Stimulated activated naive CD8-positive, alpha-beta T cell treated with anti-CD3 and anti-CD28 coated beads, Interleukin-15, Interleukin-2, amounts not matched to agents 100 U/mL and 50 U/mL, for 24 hours (primary cell): ENCODE data around the gene NISCH.

Experiments used
- ATAC-seq: fragments of 150-1000 bp; cut with Tn5 transposase; one replicate; pipeline ENCODE4 v1.10.0; 2021
- DNase-seq: peaks from one replicate; pipeline ENCODE4 v3.0.0; 2021

The NISCH gene

DNA sequence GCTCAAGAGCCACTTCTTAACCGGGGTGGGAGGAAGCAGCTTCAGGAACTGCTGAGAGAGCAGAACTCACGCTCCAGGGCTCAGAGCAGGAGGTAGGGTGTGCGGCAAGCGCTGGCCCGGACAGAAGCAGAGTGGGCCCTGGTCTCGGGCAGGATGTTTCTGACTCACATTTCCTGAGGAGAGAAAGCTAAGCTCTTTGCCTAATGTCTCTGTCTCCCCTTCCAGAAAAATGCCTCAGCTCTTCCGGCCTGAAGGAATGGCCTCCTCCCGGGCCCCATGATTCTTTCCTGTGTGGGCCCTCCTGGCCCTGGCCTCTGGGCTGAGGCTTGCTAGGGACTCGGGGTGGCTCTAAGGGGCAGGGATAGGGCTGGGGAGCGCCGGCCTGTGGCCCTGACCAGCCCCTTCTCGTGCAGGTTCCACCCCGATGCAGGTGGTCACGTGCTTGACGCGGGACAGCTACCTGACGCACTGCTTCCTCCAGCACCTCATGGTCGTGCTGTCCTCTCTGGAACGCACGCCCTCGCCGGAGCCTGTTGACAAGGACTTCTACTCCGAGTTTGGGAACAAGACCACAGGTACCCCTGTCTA lies 35.6 kb downstream of the NISCH start:
- DNase-seq (no peak), ATAC-seq (no peak)

DNA sequence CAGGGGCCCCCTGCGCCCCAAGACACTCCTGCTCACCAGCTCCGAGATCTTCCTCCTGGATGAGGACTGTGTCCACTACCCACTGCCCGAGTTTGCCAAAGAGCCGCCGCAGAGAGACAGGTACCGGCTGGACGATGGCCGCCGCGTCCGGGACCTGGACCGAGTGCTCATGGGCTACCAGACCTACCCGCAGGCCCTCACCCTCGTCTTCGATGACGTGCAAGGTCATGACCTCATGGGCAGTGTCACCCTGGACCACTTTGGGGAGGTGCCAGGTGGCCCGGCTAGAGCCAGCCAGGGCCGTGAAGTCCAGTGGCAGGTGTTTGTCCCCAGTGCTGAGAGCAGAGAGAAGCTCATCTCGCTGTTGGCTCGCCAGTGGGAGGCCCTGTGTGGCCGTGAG lies 36.7 kb downstream of the NISCH start:
- DNase-seq (no peak), ATAC-seq (no peak)

DNA sequence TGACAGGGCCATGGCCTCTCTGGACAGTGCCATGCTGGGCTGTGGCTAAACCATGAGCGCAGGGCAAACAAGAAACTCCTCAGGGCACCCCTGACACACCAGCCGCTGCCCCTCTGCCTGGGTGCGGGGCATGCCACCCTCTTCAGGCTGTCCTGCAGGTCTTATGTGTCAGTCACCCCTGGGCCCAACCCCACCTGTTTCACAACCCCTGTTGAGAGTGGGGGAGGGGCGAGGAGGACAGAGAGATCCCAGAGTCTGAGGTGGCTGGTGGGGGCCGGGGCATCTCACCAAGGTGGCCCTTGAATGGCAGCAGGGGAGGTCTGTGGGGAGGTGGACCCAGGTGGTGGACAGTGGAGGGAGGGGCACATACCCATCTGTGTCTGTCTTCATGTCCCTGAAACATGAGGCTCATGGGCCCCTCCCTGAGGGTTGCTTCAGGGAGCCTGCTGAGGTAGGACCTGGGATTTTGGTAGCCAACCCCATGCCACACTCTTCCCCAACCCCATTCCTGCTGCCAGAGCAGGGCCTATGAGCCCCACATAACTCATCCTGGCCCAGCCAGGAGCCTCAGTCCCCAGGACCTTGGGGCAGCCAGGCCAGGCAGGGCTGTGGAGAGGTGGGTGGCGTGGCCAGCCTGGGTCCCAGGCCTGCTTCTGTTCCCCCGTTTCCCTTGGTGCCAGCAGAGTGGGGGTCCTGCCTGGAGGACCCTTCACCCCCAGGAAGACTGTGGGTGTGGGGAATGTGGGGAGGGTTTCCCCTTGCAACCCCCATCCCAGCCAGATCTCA lies 38.0 kb downstream of the NISCH start:
- DNase-seq: no peak

DNA sequence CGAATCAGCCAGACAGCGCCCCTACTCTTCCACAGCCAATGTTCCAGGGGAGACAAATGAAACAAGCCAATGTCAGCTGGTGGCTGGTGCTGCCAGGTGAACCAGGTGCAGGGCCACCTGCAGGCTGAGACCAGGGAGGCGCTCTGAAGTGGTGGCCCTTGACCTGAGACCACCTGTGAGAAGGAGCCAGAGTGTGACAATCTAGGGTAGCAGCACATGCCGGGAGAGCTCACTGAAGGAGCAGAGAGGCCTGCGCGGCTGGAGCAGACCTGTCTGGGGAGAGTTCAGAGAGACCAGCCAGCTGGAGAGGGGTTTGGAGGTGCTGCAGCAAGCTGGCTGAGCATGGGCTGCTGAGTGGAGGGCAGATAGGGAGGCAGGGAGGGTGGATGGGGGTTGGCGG lies 39.0 kb downstream of the NISCH start:
- ATAC-seq: no peak
- DNase-seq: no peak

More for the DNA sequence above, 38.0 kb downstream of the NISCH start:
- no peak for ATAC-seq

DNA sequence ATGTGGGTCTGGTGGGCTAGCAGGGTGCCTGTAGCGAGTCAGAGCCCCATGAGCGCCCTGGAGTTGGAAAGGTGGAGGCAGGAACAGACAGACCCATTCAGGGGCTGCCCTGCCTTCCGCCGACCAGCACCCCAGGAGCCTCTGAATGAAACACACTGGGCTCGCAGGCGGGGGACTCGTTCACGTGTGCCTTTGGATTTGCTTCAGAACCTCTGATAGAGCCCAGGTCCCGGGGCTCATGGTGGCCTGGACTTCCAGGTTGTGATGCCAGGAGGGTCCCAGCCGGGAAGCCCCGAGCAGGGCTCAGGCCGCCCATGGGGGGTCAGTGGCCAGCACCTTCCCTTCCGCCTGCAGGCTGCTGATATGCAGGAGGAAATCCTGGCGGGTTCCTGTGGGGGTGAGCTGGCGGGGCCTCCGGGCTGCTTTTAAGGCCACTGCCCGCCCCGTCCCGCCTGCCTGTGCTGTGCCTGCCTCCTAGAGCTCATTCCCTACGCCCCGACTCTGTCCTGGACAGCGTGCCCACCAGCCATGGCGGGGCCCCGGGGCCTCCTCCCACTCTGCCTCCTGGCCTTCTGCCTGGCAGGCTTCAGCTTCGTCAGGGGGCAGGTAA lies 39.6 kb downstream of the NISCH start, which contains the start of gene STAB1:
STAB1 (plus strand) TSS at position 453 of the 610 bp plus-strand sequence; CDS start at position 529, 76 bp downstream.
- ATAC-seq (no peak), DNase-seq (no peak)

DNA sequence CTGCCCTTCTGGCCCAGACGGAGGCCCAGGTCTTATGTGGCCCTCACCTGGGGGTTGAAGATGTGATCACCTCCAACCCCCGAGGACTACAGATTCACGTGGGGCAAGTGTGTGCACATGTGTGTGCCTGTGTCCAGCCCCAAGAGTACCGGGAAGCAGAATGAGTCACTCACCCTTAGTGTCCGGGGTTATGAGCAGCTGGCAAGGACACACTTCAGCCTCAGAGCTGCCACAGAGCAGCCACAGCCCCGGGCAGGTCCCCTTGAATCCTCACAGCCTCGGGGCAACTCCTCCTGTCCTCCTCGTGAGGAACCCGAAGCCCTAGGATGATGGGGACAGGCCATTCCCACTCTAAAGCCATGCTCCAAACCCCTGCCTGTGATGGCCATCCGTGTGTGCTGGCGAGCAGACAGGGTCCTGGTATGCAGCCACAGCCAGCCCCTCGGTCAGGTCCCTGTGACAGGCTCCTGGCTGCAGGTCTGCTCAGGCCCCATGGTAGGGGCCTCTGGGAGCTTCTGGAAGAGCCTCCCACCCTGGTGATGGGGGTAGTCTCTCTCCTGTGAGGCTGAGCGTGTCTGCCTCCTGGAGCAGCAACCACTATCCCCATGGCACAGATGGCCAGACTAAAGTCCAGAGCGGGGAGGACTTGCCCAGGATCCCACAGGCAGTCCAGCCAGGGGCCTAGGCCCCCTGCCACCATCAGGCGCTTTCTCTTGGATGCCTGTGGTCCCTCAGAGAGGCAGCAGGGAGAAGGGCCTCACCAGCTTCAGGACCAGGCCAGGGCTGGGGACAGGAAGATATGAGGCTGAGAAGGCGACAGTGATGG lies 40.6 kb downstream of the NISCH start:
- ATAC-seq (no peak), DNase-seq (no peak)

DNA sequence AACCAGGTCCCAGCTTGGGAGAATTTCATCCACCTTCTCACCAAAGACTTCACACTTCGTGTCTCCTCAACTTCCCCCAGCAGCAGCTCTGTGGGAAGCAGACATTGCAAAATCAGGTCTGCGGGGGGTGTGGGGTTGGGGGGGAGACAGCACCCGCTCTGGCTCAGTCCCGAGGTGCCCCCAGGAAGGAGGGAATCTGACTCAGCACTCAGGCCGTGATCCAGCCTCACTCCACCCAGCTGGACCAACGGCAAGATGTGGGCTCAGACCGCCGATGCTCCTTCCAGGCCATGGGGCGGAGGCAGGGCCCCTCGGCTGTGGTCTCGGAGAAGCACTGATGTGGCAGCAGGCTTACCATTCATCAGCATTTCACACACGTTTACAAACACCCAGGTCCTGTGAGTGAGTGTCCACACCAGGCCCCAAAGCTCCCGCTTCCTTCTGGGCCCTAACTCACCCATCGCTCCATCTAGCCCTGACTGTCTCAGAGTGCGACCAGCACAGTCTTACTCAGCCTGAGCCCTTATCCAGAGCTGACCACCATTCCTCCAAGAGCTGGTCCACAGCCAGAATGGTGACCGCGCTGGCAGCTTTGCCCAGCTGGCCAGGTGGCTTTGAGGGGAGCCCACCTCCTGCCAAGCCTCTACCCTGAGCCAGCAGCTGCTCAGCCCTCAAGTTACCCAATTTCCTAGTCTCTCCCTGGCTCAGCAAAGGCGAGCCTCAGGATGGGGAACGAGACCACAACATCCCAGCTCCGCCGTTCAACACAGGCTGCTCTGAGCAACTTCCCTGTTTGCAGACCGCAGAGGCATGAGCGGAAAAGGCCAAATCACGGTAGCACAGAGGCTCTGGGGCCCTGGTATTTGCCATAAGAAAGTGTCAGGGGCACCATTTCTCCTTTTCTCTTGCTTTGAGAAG lies 43.0 kb downstream of the NISCH start:
- DNase-seq: no peak
- no peak for ATAC-seq

DNA sequence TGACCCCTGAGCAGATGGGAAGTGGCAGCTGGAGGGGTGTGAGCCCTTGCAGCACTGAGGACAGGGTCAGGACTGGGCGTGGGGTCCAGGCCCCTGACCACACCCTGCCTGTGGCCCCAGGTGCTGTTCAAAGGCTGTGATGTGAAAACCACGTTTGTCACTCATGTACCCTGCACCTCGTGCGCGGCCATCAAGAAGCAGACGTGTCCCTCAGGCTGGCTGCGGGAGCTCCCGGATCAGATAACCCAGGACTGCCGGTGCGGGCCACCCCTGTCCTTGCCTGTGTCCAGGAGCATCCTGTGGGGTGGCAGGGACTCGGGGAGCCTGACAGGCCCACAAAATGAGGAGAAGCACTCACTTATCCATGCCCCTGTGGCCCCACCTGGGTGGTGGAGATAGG lies 45.6 kb downstream of the NISCH start:
- DNase-seq (no peak), ATAC-seq (no peak)

DNA sequence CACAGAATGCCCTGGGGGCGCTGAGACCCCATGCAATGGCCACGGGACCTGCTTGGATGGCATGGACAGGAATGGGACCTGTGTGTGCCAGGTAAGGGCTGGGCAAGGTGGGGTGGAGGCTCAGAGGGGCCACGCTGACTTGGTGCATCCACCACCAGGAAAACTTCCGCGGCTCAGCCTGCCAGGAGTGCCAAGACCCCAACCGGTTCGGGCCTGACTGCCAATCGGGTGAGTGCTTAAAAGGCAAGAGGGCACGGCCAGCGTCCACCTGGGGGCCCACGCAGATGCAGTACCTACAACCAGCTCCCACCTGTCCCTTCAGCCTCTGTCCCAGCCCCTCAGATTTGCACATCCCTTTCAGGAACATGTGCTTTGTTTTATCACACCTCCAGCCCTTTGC lies 46.6 kb downstream of the NISCH start:
- no peak for DNase-seq
- no peak for ATAC-seq

DNA sequence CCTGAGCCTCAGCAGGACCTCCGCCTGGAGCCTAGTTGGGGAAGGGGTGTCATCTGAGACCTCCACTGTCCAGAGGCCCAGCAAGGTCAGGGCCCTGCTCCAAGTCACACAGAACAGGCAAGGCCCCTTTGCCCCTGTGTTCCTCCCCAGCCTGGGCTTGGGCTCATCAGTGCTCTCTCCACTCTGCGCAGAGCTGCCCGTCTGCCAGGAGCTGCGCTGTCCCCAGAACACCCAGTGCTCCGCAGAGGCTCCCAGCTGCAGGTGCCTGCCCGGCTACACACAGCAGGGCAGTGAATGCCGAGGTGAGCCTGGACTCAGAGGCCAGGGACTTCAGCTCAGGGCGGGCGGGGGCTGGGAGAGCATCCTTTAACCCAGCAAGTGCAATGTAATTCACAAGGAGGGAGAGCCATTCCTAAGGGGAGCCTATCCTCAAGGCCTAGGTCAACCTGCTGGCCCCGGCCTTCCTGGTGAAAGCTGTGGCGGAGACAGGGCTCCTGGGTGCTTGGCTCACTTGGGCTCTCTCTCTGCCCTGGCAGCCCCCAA lies 47.5 kb downstream of the NISCH start:
- DNase-seq: no peak
- no peak for ATAC-seq

DNA sequence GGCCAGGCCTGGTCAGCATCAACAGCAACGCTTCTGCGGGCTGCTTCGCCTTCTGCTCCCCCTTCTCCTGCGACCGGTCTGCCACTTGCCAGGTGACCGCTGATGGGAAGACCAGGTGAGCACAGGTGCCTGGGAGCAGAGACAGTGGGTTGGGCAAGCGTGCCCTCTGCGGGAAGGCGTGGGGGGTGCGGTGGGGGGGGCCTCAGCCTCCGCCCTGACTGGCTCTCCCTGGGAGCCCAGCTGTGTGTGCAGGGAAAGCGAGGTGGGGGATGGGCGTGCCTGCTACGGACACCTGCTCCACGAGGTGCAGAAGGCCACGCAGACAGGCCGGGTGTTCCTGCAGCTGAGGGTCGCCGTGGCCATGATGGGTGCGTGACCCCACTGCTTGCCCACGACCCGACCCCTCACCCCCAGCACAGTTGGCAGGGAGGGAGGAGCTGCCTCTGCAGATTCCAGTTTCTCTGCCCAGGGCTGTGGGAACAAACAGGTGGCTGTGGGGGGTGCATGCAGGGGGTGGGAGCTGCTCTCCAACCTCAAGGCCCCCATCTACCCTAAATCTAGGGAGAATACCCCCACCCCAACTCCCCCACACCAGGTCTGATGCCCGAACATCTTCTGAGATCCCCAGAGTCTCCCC lies 48.5 kb downstream of the NISCH start:
- DNase-seq (no peak), ATAC-seq (no peak)

DNA sequence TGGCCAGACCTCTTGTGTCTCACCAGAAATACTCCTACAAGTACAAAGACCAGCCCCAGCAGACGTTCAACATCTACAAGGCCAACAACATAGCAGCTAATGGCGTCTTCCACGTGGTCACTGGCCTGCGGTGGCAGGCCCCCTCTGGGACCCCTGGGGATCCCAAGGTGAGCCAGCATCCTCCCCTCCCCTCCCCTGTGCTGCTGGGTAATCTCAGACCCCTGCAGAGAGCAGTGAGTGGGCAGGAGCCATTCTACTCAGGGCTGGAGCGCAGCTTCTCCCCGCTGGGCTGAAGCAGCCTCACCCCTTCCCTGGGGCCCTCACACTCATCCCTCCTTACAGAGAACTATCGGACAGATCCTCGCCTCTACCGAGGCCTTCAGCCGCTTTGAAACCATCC lies 49.6 kb downstream of the NISCH start:
- DNase-seq: no peak

DNA sequence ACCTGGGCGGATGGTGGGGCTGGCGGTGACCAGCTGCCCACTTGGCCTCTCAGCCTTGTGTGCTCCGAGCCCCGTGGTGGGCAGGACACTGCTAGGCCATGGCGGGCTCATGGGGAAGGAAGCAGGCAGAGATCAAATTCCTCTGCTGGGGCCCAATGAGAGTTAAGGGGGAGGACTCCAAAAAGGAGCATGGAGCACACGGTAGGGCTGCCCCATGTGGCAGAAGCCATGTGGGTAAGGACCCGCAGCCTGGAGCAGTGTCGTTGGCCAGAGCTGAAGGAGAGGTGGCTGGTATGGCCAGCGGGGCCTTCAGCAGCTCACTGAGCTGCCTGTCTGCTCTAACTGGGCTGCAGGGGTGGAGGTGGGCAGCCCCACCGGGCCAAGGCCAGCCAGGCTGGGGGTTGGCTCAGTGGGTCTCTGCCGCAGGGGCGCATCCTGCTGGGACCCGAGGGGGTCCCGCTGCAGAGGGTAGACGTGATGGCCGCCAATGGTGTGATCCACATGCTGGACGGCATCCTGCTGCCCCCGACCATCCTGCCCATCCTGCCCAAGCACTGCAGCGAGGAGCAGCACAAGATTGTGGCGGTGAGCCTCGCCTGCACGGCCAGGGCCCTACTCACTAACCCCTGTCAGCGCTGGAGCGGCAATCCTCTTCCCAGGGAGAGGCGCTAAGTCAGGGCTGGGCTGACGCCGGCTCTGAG lies 51.0 kb downstream of the NISCH start:
- DNase-seq (no peak), ATAC-seq (no peak)

More for the DNA sequence above, 49.6 kb downstream of the NISCH start:
- ATAC-seq: no peak

DNA sequence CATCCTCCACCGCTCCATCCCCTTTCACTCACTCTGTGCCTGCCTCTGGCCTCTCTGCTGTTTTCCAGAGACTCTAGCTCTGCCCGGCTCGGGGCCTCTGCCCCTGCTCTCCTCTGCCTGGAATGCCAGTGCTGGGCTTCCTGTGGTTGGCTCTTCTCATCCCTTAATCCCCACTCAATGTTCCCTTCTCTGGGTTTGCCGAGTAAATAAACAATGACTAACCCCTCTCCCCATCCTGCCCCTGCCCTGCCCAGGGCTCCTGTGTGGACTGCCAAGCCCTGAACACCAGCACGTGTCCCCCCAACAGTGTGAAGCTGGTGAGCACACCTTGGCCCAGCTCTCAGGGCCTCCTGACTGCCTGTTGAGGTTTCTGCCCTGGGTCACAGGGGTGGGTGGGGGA lies 52.0 kb downstream of the NISCH start:
- ATAC-seq (no peak), DNase-seq (no peak)

DNA sequence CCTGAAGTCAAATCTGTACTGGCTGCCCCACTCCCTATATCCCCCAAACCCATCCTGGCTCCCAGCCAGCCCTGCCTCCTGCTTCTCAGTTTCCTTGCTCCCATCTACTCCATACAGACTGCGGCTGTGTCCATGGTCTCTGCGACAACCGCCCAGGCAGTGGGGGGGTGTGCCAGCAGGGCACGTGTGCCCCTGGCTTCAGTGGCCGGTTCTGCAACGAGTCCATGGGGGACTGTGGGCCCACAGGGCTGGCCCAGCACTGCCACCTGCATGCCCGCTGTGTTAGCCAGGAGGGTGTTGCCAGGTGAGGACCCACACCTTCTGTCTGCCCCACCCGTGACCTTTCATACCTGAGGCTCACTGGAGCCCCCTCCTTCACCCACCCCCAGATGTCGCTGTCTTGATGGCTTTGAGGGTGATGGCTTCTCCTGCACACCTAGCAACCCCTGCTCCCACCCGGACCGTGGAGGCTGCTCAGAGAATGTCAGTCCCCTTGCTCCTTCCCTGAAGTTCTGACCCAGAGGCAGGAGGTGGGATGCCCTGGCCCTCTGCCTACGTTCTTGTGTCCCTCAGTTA lies 54.4 kb downstream of the NISCH start:
- no peak for ATAC-seq

DNA sequence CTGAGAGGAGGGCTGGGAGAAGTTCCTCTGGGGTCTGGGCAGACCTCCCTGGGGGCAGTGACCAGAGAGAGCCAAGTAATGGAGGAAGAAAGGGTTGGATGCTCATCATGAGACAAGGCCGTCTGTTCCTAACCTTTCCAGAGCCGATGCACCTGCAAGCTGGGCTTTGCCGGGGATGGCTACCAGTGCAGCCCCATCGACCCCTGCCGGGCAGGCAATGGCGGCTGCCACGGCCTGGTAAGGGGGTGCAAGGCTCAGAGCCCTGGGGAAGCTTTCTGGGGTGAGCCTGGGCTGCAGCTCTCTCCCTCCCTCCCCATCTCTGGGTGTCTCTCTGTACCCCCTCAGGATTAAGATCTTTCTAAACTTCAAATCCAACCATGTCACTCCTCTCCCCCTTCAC lies 56.1 kb downstream of the NISCH start:
- ATAC-seq (no peak), DNase-seq (no peak)

More for the DNA sequence above, 54.4 kb downstream of the NISCH start:
- DNase-seq: no peak

DNA sequence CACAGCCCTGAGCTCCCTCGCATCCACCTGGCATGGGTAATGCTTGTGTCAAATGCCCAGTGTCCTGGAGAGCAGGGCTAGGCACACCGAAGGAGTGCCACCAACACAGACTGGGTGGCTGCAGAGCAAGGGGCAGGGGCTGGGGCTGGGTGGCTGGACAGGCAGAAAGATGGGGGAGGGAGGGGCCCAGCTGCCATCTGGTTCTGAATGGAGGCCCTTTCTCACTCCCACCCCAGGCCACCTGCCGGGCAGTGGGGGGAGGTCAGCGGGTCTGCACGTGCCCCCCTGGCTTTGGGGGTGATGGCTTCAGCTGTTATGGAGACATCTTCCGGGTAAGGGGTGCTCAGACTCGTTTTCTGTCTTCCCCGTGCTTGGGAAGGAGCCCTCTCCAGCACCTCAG lies 56.7 kb downstream of the NISCH start:
- no peak for DNase-seq
- ATAC-seq: no peak

DNA sequence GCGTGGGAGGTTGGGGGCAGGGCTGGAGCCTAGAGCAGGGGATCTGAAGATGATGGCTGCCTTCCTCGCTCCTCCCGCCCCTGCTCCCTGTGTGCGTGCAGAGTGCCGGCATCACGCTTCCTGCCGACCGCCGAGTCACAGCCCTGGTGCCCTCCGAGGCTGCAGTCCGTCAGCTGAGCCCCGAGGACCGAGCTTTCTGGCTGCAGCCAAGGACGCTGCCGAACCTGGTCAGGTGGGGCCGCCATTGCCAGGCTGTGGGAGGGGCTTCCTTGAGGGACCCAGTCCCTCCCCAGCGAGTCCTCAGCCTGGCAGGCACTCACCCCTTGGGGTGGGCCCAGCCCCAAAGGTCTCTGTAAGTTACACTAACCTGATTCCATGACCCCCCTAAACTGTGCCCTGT lies 57.3 kb downstream of the NISCH start:
- DNase-seq (no peak), ATAC-seq (no peak)

DNA sequence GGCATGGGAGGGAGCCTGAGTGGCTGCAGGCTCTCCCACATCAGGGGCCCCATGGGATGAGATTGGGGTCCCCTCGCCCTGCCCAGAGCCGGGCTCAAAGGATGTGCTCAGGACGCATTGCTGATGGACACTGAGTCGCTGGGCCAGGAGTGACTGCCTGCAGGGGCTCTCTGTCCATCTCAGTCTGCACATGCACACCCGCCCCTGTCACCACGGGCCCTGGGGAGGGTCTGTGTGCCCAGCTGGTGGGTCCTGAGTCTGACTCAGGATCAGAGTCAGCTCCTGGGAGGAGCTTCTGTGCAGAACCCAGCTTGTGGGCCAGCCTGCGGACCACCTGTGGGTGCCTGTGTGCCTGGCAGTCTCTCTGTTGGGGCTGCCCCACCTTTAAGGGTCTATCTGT lies 57.9 kb downstream of the NISCH start:
- ATAC-seq: no peak
- DNase-seq: no peak

DNA sequence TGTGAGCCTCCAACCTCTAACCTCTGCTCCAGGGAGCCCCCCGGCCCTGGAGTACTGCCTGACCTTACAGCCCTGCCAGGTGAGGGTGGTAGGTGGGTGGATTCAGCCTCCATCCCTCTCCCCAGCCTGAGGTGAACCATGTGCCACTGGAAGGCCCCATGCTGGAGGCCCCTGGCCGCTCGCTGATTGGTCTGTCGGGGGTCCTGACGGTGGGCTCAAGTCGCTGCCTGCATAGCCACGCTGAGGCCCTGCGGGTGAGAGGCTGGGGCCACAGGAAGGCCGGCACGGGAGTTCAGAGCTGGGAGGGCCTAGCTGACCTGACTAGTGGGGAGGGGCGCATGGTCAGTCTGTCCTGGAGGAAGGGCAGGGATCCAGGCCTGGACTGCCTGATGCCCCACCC lies 59.2 kb downstream of the NISCH start:
- ATAC-seq: no peak

More for the DNA sequence above, 59.2 kb downstream of the NISCH start:
- no peak for DNase-seq
